ENCODE data around the gene BOD1L1. TPM values are rescaled to one million over a fixed set of nuclear protein-coding genes. Genes with fewer than 3 reads are reported as not detected.

Gene BOD1L1
- 37.3 and 40.6 TPM in 2 replicates for total RNA-seq (2014; rRNA removed; shearing (Covaris generic); ENCODE audit: low replicate concordance)

GRCh38 chr4:13627606-13628311 is at the start of gene BOD1L1:
Gene BOD1L1, minus strand, starts transcription at chr4:13627725. Its CDS starts 138 bp downstream, at chr4:13627587.
- Histone ChIP-seq H2AFZ (ENCODE audit: low read length) (peak within 1 kb of the TSS; percentile 77), H3K9me3 (ENCODE audit: low read length) (no peaks in the 10 kb centered on the region), H3K79me2 (ENCODE audit: low read length) (peaks cover 47% of the 10 kb centered on the region), H3K36me3 (ENCODE audit: insufficient read depth, low read length) (no peaks in the 10 kb centered on the region), H3K27ac (ENCODE audit: low read length) (no peak within 1 kb of the TSS), H3K27me3 (ENCODE audit: low read length) (no peaks in the 10 kb centered on the region), H4K20me1 (ENCODE audit: insufficient read depth, low read depth, low read length) (peaks cover 9% of the 10 kb centered on the region; the same call in 1 of the 2 replicates), H3K9ac (ENCODE audit: low read length) (peak within 1 kb of the TSS; percentile 90), H3K4me1 (ENCODE audit: low read length) (peaks cover 40% of the 10 kb centered on the region), H3K4me2 (ENCODE audit: low read depth, low read length, poor library complexity, severe bottlenecking) (peak within 1 kb of the TSS; percentile 92), H3K4me3 (ENCODE audit: low read length) (peak within 1 kb of the TSS; percentile 92), H3K9me2 (replicated peaks; ENCODE audit: insufficient read depth, low read length) (no peaks in the 10 kb centered on the region)
- peak; percentile 96 for DNase-seq

GRCh38 chr4:13674971-13675370 is 47.4 kb upstream of the BOD1L1 start:
- no peaks in the 10 kb centered on the region for H3K9me2 ChIP-seq (replicated peaks; ENCODE audit: insufficient read depth, low read length)
- no peak overlapping the region for H3K4me2 ChIP-seq (ENCODE audit: low read depth, low read length, poor library complexity, severe bottlenecking)
- no peak overlapping the region for H3K9ac ChIP-seq (ENCODE audit: low read length)
- H2AFZ ChIP-seq (ENCODE audit: low read length): no peak overlapping the region
- H3K27me3 ChIP-seq (ENCODE audit: low read length): no peaks in the 10 kb centered on the region
- DNase-seq: no peak
- no peaks in the 10 kb centered on the region for H3K36me3 ChIP-seq (ENCODE audit: insufficient read depth, low read length)
- no peaks in the 10 kb centered on the region for H3K79me2 ChIP-seq (ENCODE audit: low read length)
- H3K4me1 ChIP-seq (ENCODE audit: low read length): no peaks in the 10 kb centered on the region
- H3K9me3 ChIP-seq (ENCODE audit: low read length): no peaks in the 10 kb centered on the region
- H3K27ac ChIP-seq (ENCODE audit: low read length): no peak overlapping the region
- no peaks in the 10 kb centered on the region for H4K20me1 ChIP-seq (ENCODE audit: insufficient read depth, low read depth, low read length)
- H3K4me3 ChIP-seq (ENCODE audit: low read length): no peak overlapping the region

- no peaks in the 10 kb centered on the region for H3K79me2 ChIP-seq (ENCODE audit: low read length)
- no peaks in the 10 kb centered on the region for H3K9me2 ChIP-seq (replicated peaks; ENCODE audit: insufficient read depth, low read length)
- H3K4me1 ChIP-seq (ENCODE audit: low read length): no peaks in the 10 kb centered on the region
- no peak overlapping the region for H2AFZ ChIP-seq (ENCODE audit: low read length)
- H3K4me2 ChIP-seq (ENCODE audit: low read depth, low read length, poor library complexity, severe bottlenecking): no peak overlapping the region
- H3K9ac ChIP-seq (ENCODE audit: low read length): no peak overlapping the region
- H3K4me3 ChIP-seq (ENCODE audit: low read length): no peak overlapping the region
- H3K27ac ChIP-seq (ENCODE audit: low read length): no peak overlapping the region
- no peaks in the 10 kb centered on the region for H4K20me1 ChIP-seq (ENCODE audit: insufficient read depth, low read depth, low read length)
- no peaks in the 10 kb centered on the region for H3K27me3 ChIP-seq (ENCODE audit: low read length)
- H3K9me3 ChIP-seq (ENCODE audit: low read length): no peaks in the 10 kb centered on the region
- peak; percentile 9 for DNase-seq
- H3K36me3 ChIP-seq (ENCODE audit: insufficient read depth, low read length): no peaks in the 10 kb centered on the region
Measured at GRCh38 chr4:13673167-13673566, 45.6 kb upstream of the BOD1L1 start.

- H3K9me3 ChIP-seq (ENCODE audit: low read length): no peaks in the 10 kb centered on the region
- H3K27ac ChIP-seq (ENCODE audit: low read length): no peak overlapping the region
- H3K4me3 ChIP-seq (ENCODE audit: low read length): no peak overlapping the region
Measured at GRCh38 chr4:13670456-13671160, 43.1 kb upstream of the BOD1L1 start.

GRCh38 chr4:13665701-13666660 is 38.5 kb upstream of the BOD1L1 start:
- H3K4me1 ChIP-seq (ENCODE audit: low read length): no peaks in the 10 kb centered on the region
- H2AFZ ChIP-seq (ENCODE audit: low read length): no peak overlapping the region
- no peak overlapping the region for H3K27ac ChIP-seq (ENCODE audit: low read length)
- no peaks in the 10 kb centered on the region for H3K9me3 ChIP-seq (ENCODE audit: low read length)
- no peak overlapping the region for H3K9ac ChIP-seq (ENCODE audit: low read length)
- no peaks in the 10 kb centered on the region for H3K79me2 ChIP-seq (ENCODE audit: low read length)
- DNase-seq: no peak
- H3K36me3 ChIP-seq (ENCODE audit: insufficient read depth, low read length): no peaks in the 10 kb centered on the region
- H3K4me2 ChIP-seq (ENCODE audit: low read depth, low read length, poor library complexity, severe bottlenecking): no peak overlapping the region
- no peak overlapping the region for H3K4me3 ChIP-seq (ENCODE audit: low read length)
- H4K20me1 ChIP-seq (ENCODE audit: insufficient read depth, low read depth, low read length): no peaks in the 10 kb centered on the region
- no peaks in the 10 kb centered on the region for H3K9me2 ChIP-seq (replicated peaks; ENCODE audit: insufficient read depth, low read length)
- H3K27me3 ChIP-seq (ENCODE audit: low read length): no peaks in the 10 kb centered on the region

More at GRCh38 chr4:13670456-13671160, 43.1 kb upstream of the BOD1L1 start:
- Histone ChIP-seq H3K4me2 (ENCODE audit: low read depth, low read length, poor library complexity, severe bottlenecking) (no peak overlapping the region), H3K4me1 (ENCODE audit: low read length) (no peaks in the 10 kb centered on the region), H3K27me3 (ENCODE audit: low read length) (no peaks in the 10 kb centered on the region), H3K79me2 (ENCODE audit: low read length) (no peaks in the 10 kb centered on the region), H4K20me1 (ENCODE audit: insufficient read depth, low read depth, low read length) (no peaks in the 10 kb centered on the region), H3K36me3 (ENCODE audit: insufficient read depth, low read length) (no peaks in the 10 kb centered on the region), H3K9me2 (replicated peaks; ENCODE audit: insufficient read depth, low read length) (no peaks in the 10 kb centered on the region), H2AFZ (ENCODE audit: low read length) (no peak overlapping the region), H3K9ac (ENCODE audit: low read length) (no peak overlapping the region)
- DNase-seq: no peak

- no peaks in the 10 kb centered on the region for H4K20me1 ChIP-seq (ENCODE audit: insufficient read depth, low read depth, low read length)
- no peaks in the 10 kb centered on the region for H3K79me2 ChIP-seq (ENCODE audit: low read length)
- no peak overlapping the region for H3K4me3 ChIP-seq (ENCODE audit: low read length)
- H3K36me3 ChIP-seq (ENCODE audit: insufficient read depth, low read length): no peaks in the 10 kb centered on the region
- H3K9me2 ChIP-seq (replicated peaks; ENCODE audit: insufficient read depth, low read length): no peaks in the 10 kb centered on the region
- no peaks in the 10 kb centered on the region for H3K9me3 ChIP-seq (ENCODE audit: low read length)
- peak; percentile 10 for DNase-seq
- no peak overlapping the region for H3K9ac ChIP-seq (ENCODE audit: low read length)
- no peaks in the 10 kb centered on the region; the same call in 1 of the 2 replicates for H3K27me3 ChIP-seq (ENCODE audit: low read length)
- H3K4me1 ChIP-seq (ENCODE audit: low read length): peaks cover 6% of the 10 kb centered on the region
- H3K27ac ChIP-seq (ENCODE audit: low read length): no peak overlapping the region
- no peak overlapping the region for H2AFZ ChIP-seq (ENCODE audit: low read length)
- no peak overlapping the region for H3K4me2 ChIP-seq (ENCODE audit: low read depth, low read length, poor library complexity, severe bottlenecking)
Measured at GRCh38 chr4:13659341-13660070, 32.0 kb upstream of the BOD1L1 start.

GRCh38 chr4:13656569-13657405 is 29.3 kb upstream of the BOD1L1 start:
- Histone ChIP-seq H3K4me2 (ENCODE audit: low read depth, low read length, poor library complexity, severe bottlenecking) (peak overlapping the region; percentile 58), H3K9me3 (ENCODE audit: low read length) (no peaks in the 10 kb centered on the region), H3K4me1 (ENCODE audit: low read length) (peaks cover 10% of the 10 kb centered on the region), H4K20me1 (ENCODE audit: insufficient read depth, low read depth, low read length) (no peaks in the 10 kb centered on the region), H3K9me2 (replicated peaks; ENCODE audit: insufficient read depth, low read length) (no peaks in the 10 kb centered on the region), H3K9ac (ENCODE audit: low read length) (0 out of 2 replicates have a peak overlapping the region, but pooled peaks have one; percentile 31), H2AFZ (ENCODE audit: low read length) (no peak overlapping the region), H3K79me2 (ENCODE audit: low read length) (no peaks in the 10 kb centered on the region), H3K27me3 (ENCODE audit: low read length) (no peaks in the 10 kb centered on the region; the same call in 1 of the 2 replicates), H3K27ac (ENCODE audit: low read length) (no peak overlapping the region), H3K4me3 (ENCODE audit: low read length) (peak overlapping the region; percentile 34; the same call in 1 of the 2 replicates), H3K36me3 (ENCODE audit: insufficient read depth, low read length) (no peaks in the 10 kb centered on the region)
- peak; percentile 81 for DNase-seq

Data from Karpas-422 (cell line).